Astrocyte (in vitro differentiated cells and primary cell): Measurements from ENCODE around the gene ADRA2B. TPM values are rescaled to one million over a fixed set of nuclear protein-coding genes. Genes with fewer than 3 reads are reported as not detected.
"Not testable (repeated sequence)": the region's sequence is repeated elsewhere in the genome, so short reads cannot be mapped to it uniquely, and the experiment has no call there.

Experiments
- DNase-seq: peaks from one replicate; pipeline ENCODE4 v3.0.0-alpha.2; 2010; ENCODE audit warnings: low read depth
- FAIRE-seq: peaks from 2 replicates; lab custom pipeline; 2011; peaks lifted over from hg19 to GRCh38; lab: Jason Lieb, UNC
- H2AFZ ChIP-seq: 2 replicates; pipeline ENCODE4 v1.6.0; 2012; ENCODE audit warnings: low read depth, low read length, inconsistent platforms
- H3K27ac ChIP-seq: 2 replicates; pipeline ENCODE4 v1.5.1; 2011; ENCODE audit warnings: low read depth, low read length, inconsistent platforms
- H3K27me3 ChIP-seq: 2 replicates; pipeline ENCODE4 v1.6.0; 2011; ENCODE audit warnings: low read length, inconsistent platforms; ENCODE audit not compliant: insufficient read depth
- H3K36me3 ChIP-seq: 2 replicates; pipeline ENCODE4 v1.5.1; 2011; ENCODE audit warnings: low read length, inconsistent platforms; ENCODE audit not compliant: insufficient read depth
- H3K4me1 ChIP-seq: 2 replicates; pipeline ENCODE4 v1.5.1; 2011; ENCODE audit warnings: low read length, inconsistent platforms; ENCODE audit not compliant: insufficient read depth
- H3K4me2 ChIP-seq: 2 replicates; pipeline ENCODE4 v1.6.0; 2012; ENCODE audit warnings: low read length, inconsistent platforms
- H3K4me3 ChIP-seq: 2 replicates; pipeline ENCODE4 v1.5.1; 2011; ENCODE audit warnings: low read depth, mild to moderate bottlenecking, low read length, inconsistent platforms; ENCODE audit not compliant: insufficient read depth
- H3K79me2 ChIP-seq: 2 replicates; pipeline ENCODE4 v1.6.0; 2012; ENCODE audit warnings: mild to moderate bottlenecking, low read length, inconsistent platforms; ENCODE audit not compliant: insufficient read depth
- H3K9ac ChIP-seq: 2 replicates; pipeline ENCODE4 v1.6.0; 2012; ENCODE audit warnings: mild to moderate bottlenecking, low read length, inconsistent platforms
- H3K9me3 ChIP-seq: 2 replicates; pipeline ENCODE4 v1.5.1; 2012; ENCODE audit warnings: low read depth, mild to moderate bottlenecking, low read length, inconsistent platforms; ENCODE audit not compliant: insufficient read depth
- H4K20me1 ChIP-seq: 2 replicates; pipeline ENCODE4 v1.6.0; 2012; ENCODE audit warnings: low read length, inconsistent platforms; ENCODE audit not compliant: insufficient read depth
- H3K27ac Mint-ChIP-seq: one replicate; pipeline ENCODE4 v1.8.0; 2021; ENCODE audit warnings: mild to moderate bottlenecking, mixed read lengths; ENCODE audit not compliant: unreplicated experiment
- H3K27me3 Mint-ChIP-seq: one replicate; pipeline ENCODE4 v1.8.0; 2021; ENCODE audit warnings: low read depth, mixed read lengths; ENCODE audit not compliant: unreplicated experiment
- H3K36me3 Mint-ChIP-seq: one replicate; pipeline ENCODE4 v1.8.0; 2021; ENCODE audit warnings: low read depth, mixed read lengths; ENCODE audit not compliant: unreplicated experiment
- H3K4me1 Mint-ChIP-seq: one replicate; pipeline ENCODE4 v1.8.0; 2021; ENCODE audit warnings: low read depth, mixed read lengths; ENCODE audit not compliant: unreplicated experiment
- H3K4me3 Mint-ChIP-seq: one replicate; pipeline ENCODE4 v1.8.0; 2021; ENCODE audit warnings: mild to moderate bottlenecking, moderate library complexity, mixed read lengths; ENCODE audit not compliant: unreplicated experiment
- H3K9me3 Mint-ChIP-seq: one replicate; pipeline ENCODE4 v1.8.0; 2021; ENCODE audit warnings: mild to moderate bottlenecking, mixed read lengths; ENCODE audit not compliant: unreplicated experiment
- EZH2 ChIP-seq: IDR thresholded peaks from 2 replicates; pipeline ENCODE4 v1.6.1; 2012; ENCODE audit warnings: mild to moderate bottlenecking, low read length, inconsistent platforms; ENCODE audit not compliant: insufficient read depth
- total RNA-seq: library from RNA; stranded (reverse); gene quantifications from 2 replicates; pipeline ENCODE4 v1.2.1, GENCODE V29; 2021
- TF ChIP-seq, protein P1 (sequence below): IDR thresholded peaks from 2 replicates; pipeline ENCODE4 v1.5.1; 2011; ENCODE audit warnings: low read depth, mild to moderate bottlenecking, inconsistent platforms, low read length, moderate library complexity; ENCODE audit not compliant: insufficient read depth

The ADRA2B gene
- total RNA-seq, 1 donor from 2014 or later, result not detected

DNA sequence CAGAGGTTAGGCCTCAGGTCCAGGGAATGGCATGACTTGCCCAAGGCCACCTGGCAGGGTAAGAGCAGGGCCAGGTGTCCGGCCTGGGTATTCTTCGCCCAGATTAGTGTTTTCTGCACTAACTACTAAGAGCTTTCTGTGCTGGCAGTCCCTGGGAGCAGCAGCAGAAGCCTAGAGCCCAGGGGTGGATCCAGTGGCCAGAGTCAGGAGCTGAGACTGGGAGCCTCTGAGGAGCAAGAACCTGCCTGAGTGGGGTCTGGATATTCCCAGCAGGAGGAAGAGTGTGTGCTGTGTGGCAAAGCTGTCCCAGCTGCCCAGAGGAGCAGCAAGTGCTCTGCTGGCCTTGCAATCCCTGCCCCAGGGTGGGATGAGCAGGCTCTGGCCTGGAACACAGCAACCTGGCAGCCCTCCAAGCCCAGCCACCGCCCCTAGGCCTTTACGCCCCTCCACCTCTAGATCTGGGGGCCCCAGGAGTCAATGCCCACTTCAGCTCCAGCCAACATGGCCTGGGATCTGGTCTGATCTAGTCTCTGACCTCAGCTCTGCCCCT is 50.9 kb downstream of the ADRA2B start:
- H3K9me3 Mint-ChIP-seq, result no peaks in the 10 kb centered on the region
- no peaks in the 10 kb centered on the region for H3K27me3 ChIP-seq
- no peak for TF ChIP-seq EZH2
- TF ChIP-seq, protein P1, sequence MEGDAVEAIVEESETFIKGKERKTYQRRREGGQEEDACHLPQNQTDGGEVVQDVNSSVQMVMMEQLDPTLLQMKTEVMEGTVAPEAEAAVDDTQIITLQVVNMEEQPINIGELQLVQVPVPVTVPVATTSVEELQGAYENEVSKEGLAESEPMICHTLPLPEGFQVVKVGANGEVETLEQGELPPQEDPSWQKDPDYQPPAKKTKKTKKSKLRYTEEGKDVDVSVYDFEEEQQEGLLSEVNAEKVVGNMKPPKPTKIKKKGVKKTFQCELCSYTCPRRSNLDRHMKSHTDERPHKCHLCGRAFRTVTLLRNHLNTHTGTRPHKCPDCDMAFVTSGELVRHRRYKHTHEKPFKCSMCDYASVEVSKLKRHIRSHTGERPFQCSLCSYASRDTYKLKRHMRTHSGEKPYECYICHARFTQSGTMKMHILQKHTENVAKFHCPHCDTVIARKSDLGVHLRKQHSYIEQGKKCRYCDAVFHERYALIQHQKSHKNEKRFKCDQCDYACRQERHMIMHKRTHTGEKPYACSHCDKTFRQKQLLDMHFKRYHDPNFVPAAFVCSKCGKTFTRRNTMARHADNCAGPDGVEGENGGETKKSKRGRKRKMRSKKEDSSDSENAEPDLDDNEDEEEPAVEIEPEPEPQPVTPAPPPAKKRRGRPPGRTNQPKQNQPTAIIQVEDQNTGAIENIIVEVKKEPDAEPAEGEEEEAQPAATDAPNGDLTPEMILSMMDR, result no peak
- no peak for DNase-seq
- H3K4me3 ChIP-seq, result no peak overlapping the region
- no peak overlapping the region for H3K27ac ChIP-seq
- H3K9ac ChIP-seq, result no peak overlapping the region
- H3K4me3 Mint-ChIP-seq, result no peak overlapping the region
- no peaks in the 10 kb centered on the region for H3K4me1 ChIP-seq
- H3K36me3 ChIP-seq, result no peaks in the 10 kb centered on the region
- no peaks in the 10 kb centered on the region for H4K20me1 ChIP-seq
- no peak overlapping the region for H3K4me2 ChIP-seq
- FAIRE-seq, result no peak
- H3K4me1 Mint-ChIP-seq, result peaks cover 4% of the 10 kb centered on the region
- H3K27me3 Mint-ChIP-seq, result peaks cover 10% of the 10 kb centered on the region
- no peaks in the 10 kb centered on the region for H3K79me2 ChIP-seq
- H3K27ac Mint-ChIP-seq, result no peak overlapping the region
- no peak overlapping the region for H2AFZ ChIP-seq
- no peaks in the 10 kb centered on the region for H3K36me3 Mint-ChIP-seq
- H3K9me3 ChIP-seq, result no peaks in the 10 kb centered on the region

DNA sequence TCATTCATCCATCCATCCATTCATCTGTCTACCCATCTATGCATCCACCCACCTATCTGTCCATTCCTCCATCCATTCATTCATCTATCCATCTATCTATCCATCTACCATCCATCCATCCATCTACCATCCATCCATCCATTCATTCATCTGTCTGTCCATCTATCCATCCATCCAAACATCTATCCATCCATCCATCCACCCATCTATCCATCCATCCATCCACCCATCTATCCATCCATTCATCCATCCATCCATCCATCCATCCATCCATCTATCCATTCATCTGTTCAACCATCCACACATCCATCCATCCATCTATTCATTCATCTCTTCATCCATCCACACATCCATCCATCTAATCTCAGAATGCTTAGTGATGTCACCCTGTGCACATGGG is 51.6 kb downstream of the ADRA2B start:
- not testable (repeated sequence) for H3K36me3 Mint-ChIP-seq, H2AFZ ChIP-seq, H3K4me3 Mint-ChIP-seq, H3K4me1 Mint-ChIP-seq, H3K79me2 ChIP-seq, H3K9me3 Mint-ChIP-seq, H3K9me3 ChIP-seq, H3K27ac Mint-ChIP-seq, DNase-seq, H3K27me3 ChIP-seq, FAIRE-seq, H3K9ac ChIP-seq, H3K4me1 ChIP-seq, H3K27ac ChIP-seq, H3K36me3 ChIP-seq, H4K20me1 ChIP-seq, H3K4me3 ChIP-seq, H3K4me2 ChIP-seq
- peaks cover 10% of the 10 kb centered on the region for H3K27me3 Mint-ChIP-seq

DNA sequence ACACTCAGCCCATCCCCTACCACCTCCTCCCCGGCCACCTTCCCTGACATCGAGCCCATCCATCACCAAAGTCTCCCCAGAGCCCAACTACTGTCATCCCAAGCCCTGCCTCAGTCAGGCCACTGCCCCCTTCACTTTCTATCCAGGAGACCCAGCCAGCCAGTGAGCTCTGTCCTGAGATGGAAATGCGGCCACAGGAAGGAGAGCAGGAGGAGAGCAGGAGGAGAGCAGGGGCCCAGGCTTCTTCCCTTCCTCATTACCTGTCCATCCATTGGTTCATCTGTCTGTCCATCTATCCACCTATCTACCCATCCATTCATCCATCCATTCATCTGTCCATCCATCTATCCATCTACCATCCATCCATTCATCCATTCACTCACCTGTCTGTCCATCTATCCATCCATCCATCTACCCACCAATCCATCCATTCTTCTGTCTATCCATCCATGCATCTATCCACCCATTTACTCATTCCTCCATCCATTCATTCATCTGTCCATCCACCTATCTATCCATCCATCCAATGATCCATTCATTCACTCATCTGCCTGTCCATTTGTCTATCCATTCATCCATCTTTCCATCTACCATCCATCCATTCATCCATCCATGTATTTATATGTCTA is 52.2 kb downstream of the ADRA2B start:
- not testable (repeated sequence) for H3K36me3 Mint-ChIP-seq, H4K20me1 ChIP-seq, H3K36me3 ChIP-seq, H3K4me1 Mint-ChIP-seq, H3K9me3 Mint-ChIP-seq, H3K27me3 ChIP-seq, H3K4me2 ChIP-seq, FAIRE-seq, H2AFZ ChIP-seq, H3K4me3 ChIP-seq, H3K4me3 Mint-ChIP-seq, H3K4me1 ChIP-seq, H3K9me3 ChIP-seq, H3K79me2 ChIP-seq, H3K27ac ChIP-seq, H3K27ac Mint-ChIP-seq, DNase-seq, H3K9ac ChIP-seq
- peaks cover 10% of the 10 kb centered on the region for H3K27me3 Mint-ChIP-seq

DNA sequence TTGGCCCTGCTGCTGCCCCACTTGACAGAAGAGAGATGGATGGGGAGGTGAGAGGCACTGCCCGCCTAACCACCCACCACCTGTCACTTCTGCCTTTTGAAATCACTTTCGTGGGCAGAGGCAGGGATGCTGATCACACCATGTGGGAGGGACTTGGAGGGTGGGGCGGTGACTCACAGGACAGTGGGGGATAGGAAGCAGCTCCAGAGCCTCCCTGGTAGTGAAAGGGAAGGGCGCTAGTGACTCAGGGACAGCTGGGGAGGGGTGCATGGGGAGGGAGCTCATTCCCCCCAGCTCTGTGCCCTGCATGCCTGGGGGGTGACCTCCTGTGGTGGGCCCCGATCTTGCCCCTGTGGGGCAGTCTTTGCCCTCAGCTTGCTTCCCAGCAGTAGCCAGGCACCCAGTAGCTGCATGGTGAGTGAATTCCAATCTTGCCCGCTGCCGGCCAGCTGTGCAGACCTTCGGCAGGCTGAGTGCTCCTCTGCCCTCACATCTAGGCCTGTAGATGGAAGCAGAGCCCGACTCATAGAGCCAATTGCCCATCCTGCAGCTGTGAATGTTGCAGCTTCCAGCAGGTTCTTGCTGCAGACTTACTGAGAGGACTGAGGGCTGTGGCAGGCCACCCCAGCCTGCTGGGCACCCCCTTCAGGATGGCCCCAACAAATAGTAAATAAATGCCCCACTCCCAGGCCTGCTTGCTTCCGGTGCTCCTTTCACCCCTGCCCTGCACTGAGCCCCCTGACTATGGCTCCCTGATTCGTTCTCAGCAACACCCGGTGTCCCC is 53.1 kb downstream of the ADRA2B start:
- not testable (repeated sequence) for H3K27ac Mint-ChIP-seq, H3K4me1 ChIP-seq, H3K9me3 ChIP-seq, H3K79me2 ChIP-seq, H3K27ac ChIP-seq, H3K36me3 Mint-ChIP-seq, H3K4me3 Mint-ChIP-seq, H3K9me3 Mint-ChIP-seq, H3K4me1 Mint-ChIP-seq, H4K20me1 ChIP-seq, H3K27me3 Mint-ChIP-seq, H2AFZ ChIP-seq, H3K27me3 ChIP-seq, H3K4me3 ChIP-seq, H3K9ac ChIP-seq, H3K36me3 ChIP-seq, FAIRE-seq
- DNase-seq, result peak; percentile 59
- peak overlapping the region; percentile 60 for H3K4me2 ChIP-seq
